H9 (cell line): ENCODE measurements around the gene MAD1L1. TPM values are rescaled to one million over a fixed set of nuclear protein-coding genes. Genes with fewer than 3 reads are reported as not detected.

Experiments
- DNase-seq: peaks from one replicate; pipeline ENCODE4 v3.0.0-alpha.2; 2017
- H2AFZ ChIP-seq: one replicate; pipeline ENCODE4 v1.6.1; 2013; ENCODE audit warnings: mild to moderate bottlenecking, low read length, control low read depth, moderate library complexity
- H2AK5ac ChIP-seq: 2 replicates; pipeline ENCODE4 v1.6.1; 2013; ENCODE audit warnings: low read length, control low read depth, mixed read lengths; ENCODE audit not compliant: insufficient read length
- H2BK120ac ChIP-seq: one replicate; pipeline ENCODE4 v1.6.1; 2013; ENCODE audit warnings: low read depth, mild to moderate bottlenecking, low read length, control low read depth, inconsistent platforms; ENCODE audit not compliant: poor library complexity, severe bottlenecking
- H2BK12ac ChIP-seq: 2 replicates; pipeline ENCODE4 v1.6.1; 2013; ENCODE audit warnings: low read length, control low read depth, mixed read lengths, low read depth; ENCODE audit not compliant: insufficient read length
- H2BK15ac ChIP-seq: 2 replicates; pipeline ENCODE4 v1.6.1; 2013; ENCODE audit warnings: low read depth, low read length, control low read depth
- H2BK20ac ChIP-seq: one replicate; pipeline ENCODE4 v1.6.1; 2013; ENCODE audit warnings: low read depth, mild to moderate bottlenecking, low read length, control low read depth, inconsistent platforms; ENCODE audit not compliant: poor library complexity, severe bottlenecking
- H2BK5ac ChIP-seq: 2 replicates; pipeline ENCODE4 v1.6.1; 2013; ENCODE audit warnings: low read length, control low read depth, mixed read lengths; ENCODE audit not compliant: insufficient read length
- H3K14ac ChIP-seq: 2 replicates; pipeline ENCODE4 v1.6.1; 2013; ENCODE audit warnings: low read length, control low read depth; ENCODE audit not compliant: insufficient read depth
- H3K18ac ChIP-seq: 2 replicates; pipeline ENCODE4 v1.6.1; 2013; ENCODE audit warnings: low read depth, mild to moderate bottlenecking, mixed read lengths, low read length, control low read depth; ENCODE audit not compliant: insufficient read length
- H3K23ac ChIP-seq: 2 replicates; pipeline ENCODE4 v1.6.1; 2013; ENCODE audit warnings: low read length, control low read depth, mixed read lengths, low read depth; ENCODE audit not compliant: insufficient read length
- H3K23me2 ChIP-seq: 2 replicates; pipeline ENCODE4 v1.6.1; 2013; ENCODE audit warnings: low read depth, mild to moderate bottlenecking, mixed read lengths, low read length, control low read depth; ENCODE audit not compliant: insufficient read length, poor library complexity, severe bottlenecking
- H3K27ac ChIP-seq: 2 replicates; pipeline ENCODE4 v1.5.1; 2013; ENCODE audit warnings: low read length, control low read depth, mixed read lengths, low read depth; ENCODE audit not compliant: insufficient read length
- H3K27me3 ChIP-seq: 2 replicates; pipeline ENCODE4 v1.6.1; 2013; ENCODE audit warnings: low read length, control low read depth, inconsistent platforms; ENCODE audit not compliant: insufficient read depth
- H3K4ac ChIP-seq: 2 replicates; pipeline ENCODE4 v1.6.1; 2013; ENCODE audit warnings: low read depth, mild to moderate bottlenecking, control low read depth, inconsistent platforms, low read length, moderate library complexity
- H3K4me1 ChIP-seq: 2 replicates; pipeline ENCODE4 v1.6.1; 2013; ENCODE audit warnings: low read length, control low read depth, inconsistent platforms; ENCODE audit not compliant: insufficient read depth
- H3K4me2 ChIP-seq: 2 replicates; pipeline ENCODE4 v1.6.1; 2013; ENCODE audit warnings: low read length, control low read depth, mixed read lengths; ENCODE audit not compliant: insufficient read length, insufficient read depth
- H3K56ac ChIP-seq: 2 replicates; pipeline ENCODE4 v1.6.1; 2013; ENCODE audit warnings: low read depth, mild to moderate bottlenecking, mixed read lengths, low read length, control low read depth; ENCODE audit not compliant: insufficient read length
- H3K79me1 ChIP-seq: 2 replicates; pipeline ENCODE4 v1.6.1; 2013; ENCODE audit warnings: low read depth, mild to moderate bottlenecking, moderate library complexity, low read length, control low read depth, inconsistent platforms; ENCODE audit not compliant: insufficient read depth, poor library complexity, severe bottlenecking
- H3K79me2 ChIP-seq: 2 replicates; pipeline ENCODE4 v1.6.1; 2013; ENCODE audit warnings: low read length, control low read depth, inconsistent platforms; ENCODE audit not compliant: insufficient read depth
- H3K9ac ChIP-seq: 2 replicates; pipeline ENCODE4 v1.6.1; 2013; ENCODE audit warnings: low read length, control low read depth, mixed read lengths; ENCODE audit not compliant: insufficient read length; ENCODE audit errors: extremely low read depth
- H3K9me3 ChIP-seq: one replicate; pipeline ENCODE4 v1.6.1; 2013; ENCODE audit warnings: low read depth, low read length, inconsistent platforms; ENCODE audit not compliant: control insufficient read depth
- H3T11ph ChIP-seq: one replicate; pipeline ENCODE4 v1.6.1; 2013; ENCODE audit warnings: mild to moderate bottlenecking, low read length, control low read depth, inconsistent platforms
- H4K20me1 ChIP-seq: one replicate; pipeline ENCODE4 v1.6.1; 2013; ENCODE audit not compliant: control insufficient read depth, insufficient read length, insufficient read depth
- H4K5ac ChIP-seq: 2 replicates; pipeline ENCODE4 v1.6.1; 2013; ENCODE audit warnings: low read depth, mild to moderate bottlenecking, mixed read lengths, low read length, control low read depth; ENCODE audit not compliant: insufficient read length
- H4K8ac ChIP-seq: replicated peaks from 2 replicates; pipeline ENCODE4 v1.6.1; 2013; ENCODE audit warnings: low read length, control low read depth, mixed read lengths, low read depth; ENCODE audit not compliant: insufficient read length
- H4K91ac ChIP-seq: 2 replicates; pipeline ENCODE4 v1.6.1; 2013; ENCODE audit warnings: low read depth, mild to moderate bottlenecking, moderate library complexity, mixed read lengths, low read length, control low read depth; ENCODE audit not compliant: insufficient read length
- H3K27ac Mint-ChIP-seq, 3 experiments: 2 replicates in 2 of 3; 3 replicates in 1 of 3; pipeline ENCODE4 v1.8.0; 2020 to 2021; ENCODE audit warnings: mixed read lengths in 3 of 3, mild to moderate bottlenecking in 1 of 3, moderate library complexity in 1 of 3
- H3K27me3 Mint-ChIP-seq: 2 replicates; pipeline ENCODE4 v1.8.0; 2021; ENCODE audit warnings: low read depth, mild to moderate bottlenecking, moderate library complexity, mixed read lengths
- H3K36me3 Mint-ChIP-seq, 3 experiments: 2 replicates in 2 of 3; 3 replicates in 1 of 3; pipeline ENCODE4 v1.8.0; 2020 to 2021; ENCODE audit warnings: low read depth in 3 of 3, mixed read lengths in 3 of 3; ENCODE audit not compliant: insufficient read depth in 1 of 3
- H3K4me1 Mint-ChIP-seq, 2 experiments: 2 replicates each; pipeline ENCODE4 v1.8.0; 2020; ENCODE audit warnings: mixed read lengths in 2 of 2
- H3K4me3 Mint-ChIP-seq, 2 experiments: 2 replicates in 1 of 2; 3 replicates in 1 of 2; pipeline ENCODE4 v1.8.0; 2020 to 2021; ENCODE audit warnings: mild to moderate bottlenecking in 2 of 2, mixed read lengths in 2 of 2, moderate library complexity in 1 of 2
- H3K9me3 Mint-ChIP-seq, 2 experiments: 2 replicates in 1 of 2; 3 replicates in 1 of 2; pipeline ENCODE4 v1.8.0; 2020; ENCODE audit warnings: mild to moderate bottlenecking in 2 of 2, mixed read lengths in 2 of 2, moderate library complexity in 1 of 2
- WGBS: extraction: QIAGEN DNeasy Blood & Tissue Kit; methylation state at CpG from one replicate; pipeline ENCODE4 v1.1.7; 2013; ENCODE audit warnings: missing lambda C conversion rate, low lambda C conversion rate, mixed read lengths; ENCODE audit not compliant: insufficient read length; ENCODE audit errors: extremely low coverage; 5-methylcytosine and 5-hydroxymethylcytosine counted together
- total RNA-seq: library from RNA; stranded (reverse); gene quantifications from 2 replicates; pipeline ENCODE4 v1.2.1, GENCODE V29; 2021
- TF ChIP-seq, protein P1 (sequence below): fragments of 200-600 bp; sonication (generic); conservative IDR thresholded peaks from 3 replicates; pipeline ENCODE4 v1.8.0; 2021; ENCODE audit warnings: antibody characterized with exemption, mild to moderate bottlenecking

The MAD1L1 gene
- total RNA-seq, 1 experiment from 2014 or later, result 39.0 TPM

DNA sequence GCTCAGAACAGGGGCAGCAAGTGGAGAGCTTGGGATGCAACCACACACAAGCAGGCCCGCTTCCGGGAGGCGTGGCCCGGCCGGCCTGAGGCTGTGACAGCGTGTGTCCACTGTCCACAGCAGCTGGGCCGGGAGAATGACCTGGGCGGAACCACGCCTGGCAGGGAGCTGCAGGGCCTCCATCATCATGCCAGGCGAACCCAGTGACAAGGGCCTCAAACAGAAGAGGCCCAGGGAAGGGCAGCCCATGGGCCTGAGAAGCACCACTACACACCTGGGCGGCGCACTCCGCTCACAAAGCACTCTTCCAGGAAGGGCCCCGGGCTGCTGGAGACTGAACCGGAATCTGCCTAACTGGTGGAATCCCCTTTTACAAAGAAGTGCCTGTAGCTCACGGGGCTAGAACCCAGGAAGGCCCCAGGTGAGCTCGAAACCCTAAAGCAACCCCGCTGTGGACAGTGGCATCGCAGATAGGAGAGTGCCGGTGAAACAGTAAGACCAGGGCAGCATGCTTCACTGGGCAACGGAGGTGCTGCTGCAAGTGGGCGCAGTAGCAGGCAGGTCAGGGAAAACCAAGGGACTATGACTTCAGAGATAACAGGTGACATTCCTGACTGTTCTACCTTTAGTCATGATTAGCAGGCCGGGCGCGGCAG is 66.0 kb downstream of the MAD1L1 start:
- Histone ChIP-seq H2AFZ (no peak overlapping the region), H3K4me1 (no peaks in the 10 kb centered on the region), H3K56ac (no peak overlapping the region), H4K20me1 (no peaks in the 10 kb centered on the region), H3K14ac (no peak overlapping the region), H2BK120ac (no peak overlapping the region), H2BK20ac (no peak overlapping the region), H4K5ac (no peak overlapping the region), H3K23me2 (no peaks in the 10 kb centered on the region), H3K9me3 (no peaks in the 10 kb centered on the region), H3K4me2 (no peak overlapping the region), H3K27ac (no peak overlapping the region), H4K91ac (no peak overlapping the region), H3T11ph (no peak overlapping the region), H2BK12ac (no peak overlapping the region), H3K4ac (no peak overlapping the region), H3K79me2 (no peaks in the 10 kb centered on the region), H3K18ac (no peak overlapping the region), H2BK5ac (no peak overlapping the region), H4K8ac (no peak overlapping the region), H2AK5ac (no peak overlapping the region), H3K9ac (no peak overlapping the region), H2BK15ac (no peak overlapping the region), H3K23ac (no peak overlapping the region), H3K79me1 (no peaks in the 10 kb centered on the region), H3K27me3 (no peaks in the 10 kb centered on the region)
- H3K27ac Mint-ChIP-seq, result peak overlapping the region in 1 of 3 experiments; percentile 83; a peak in 3 of 7 replicates
- WGBS, result no CpG with 5 or more reads among the region's 25 CpGs
- H3K4me3 Mint-ChIP-seq, result no peak overlapping the region
- no peaks in the 10 kb centered on the region for H3K27me3 Mint-ChIP-seq
- no peaks in the 10 kb centered on the region for H3K9me3 Mint-ChIP-seq
- TF ChIP-seq, protein P1, sequence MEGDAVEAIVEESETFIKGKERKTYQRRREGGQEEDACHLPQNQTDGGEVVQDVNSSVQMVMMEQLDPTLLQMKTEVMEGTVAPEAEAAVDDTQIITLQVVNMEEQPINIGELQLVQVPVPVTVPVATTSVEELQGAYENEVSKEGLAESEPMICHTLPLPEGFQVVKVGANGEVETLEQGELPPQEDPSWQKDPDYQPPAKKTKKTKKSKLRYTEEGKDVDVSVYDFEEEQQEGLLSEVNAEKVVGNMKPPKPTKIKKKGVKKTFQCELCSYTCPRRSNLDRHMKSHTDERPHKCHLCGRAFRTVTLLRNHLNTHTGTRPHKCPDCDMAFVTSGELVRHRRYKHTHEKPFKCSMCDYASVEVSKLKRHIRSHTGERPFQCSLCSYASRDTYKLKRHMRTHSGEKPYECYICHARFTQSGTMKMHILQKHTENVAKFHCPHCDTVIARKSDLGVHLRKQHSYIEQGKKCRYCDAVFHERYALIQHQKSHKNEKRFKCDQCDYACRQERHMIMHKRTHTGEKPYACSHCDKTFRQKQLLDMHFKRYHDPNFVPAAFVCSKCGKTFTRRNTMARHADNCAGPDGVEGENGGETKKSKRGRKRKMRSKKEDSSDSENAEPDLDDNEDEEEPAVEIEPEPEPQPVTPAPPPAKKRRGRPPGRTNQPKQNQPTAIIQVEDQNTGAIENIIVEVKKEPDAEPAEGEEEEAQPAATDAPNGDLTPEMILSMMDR, result no peak
- H3K4me1 Mint-ChIP-seq, result peaks cover 32 to 40% of the 10 kb centered on the region in 2 experiments
- peak; percentile 23 for DNase-seq
- peaks cover 10 to 35% (median 14%) of the 10 kb centered on the region in 3 experiments; a peak in 6 of 7 replicates for H3K36me3 Mint-ChIP-seq
